ENCODE results near the gene SH3TC1.

The SH3TC1 gene

GRCh38 chr4:8198906-8199593 is at the start of gene SH3TC1:
TSS of gene SH3TC1 (plus strand) at chr4:8199290. CDS start at chr4:8205195, 5,905 bp downstream.
- TF ChIP-seq, protein P1, sequence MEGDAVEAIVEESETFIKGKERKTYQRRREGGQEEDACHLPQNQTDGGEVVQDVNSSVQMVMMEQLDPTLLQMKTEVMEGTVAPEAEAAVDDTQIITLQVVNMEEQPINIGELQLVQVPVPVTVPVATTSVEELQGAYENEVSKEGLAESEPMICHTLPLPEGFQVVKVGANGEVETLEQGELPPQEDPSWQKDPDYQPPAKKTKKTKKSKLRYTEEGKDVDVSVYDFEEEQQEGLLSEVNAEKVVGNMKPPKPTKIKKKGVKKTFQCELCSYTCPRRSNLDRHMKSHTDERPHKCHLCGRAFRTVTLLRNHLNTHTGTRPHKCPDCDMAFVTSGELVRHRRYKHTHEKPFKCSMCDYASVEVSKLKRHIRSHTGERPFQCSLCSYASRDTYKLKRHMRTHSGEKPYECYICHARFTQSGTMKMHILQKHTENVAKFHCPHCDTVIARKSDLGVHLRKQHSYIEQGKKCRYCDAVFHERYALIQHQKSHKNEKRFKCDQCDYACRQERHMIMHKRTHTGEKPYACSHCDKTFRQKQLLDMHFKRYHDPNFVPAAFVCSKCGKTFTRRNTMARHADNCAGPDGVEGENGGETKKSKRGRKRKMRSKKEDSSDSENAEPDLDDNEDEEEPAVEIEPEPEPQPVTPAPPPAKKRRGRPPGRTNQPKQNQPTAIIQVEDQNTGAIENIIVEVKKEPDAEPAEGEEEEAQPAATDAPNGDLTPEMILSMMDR (IDR thresholded peaks at IDR 0.05; ENCODE audit: control insufficient read depth, extremely low read depth, insufficient read depth) = no peak
- DNase-seq (ENCODE audit: low read depth) = peak; percentile 64
- H3K4me3 ChIP-seq (ENCODE audit: low read depth, low read length) = peak within 1 kb of the TSS; percentile 63

- no peak for DNase-seq (ENCODE audit: low read depth)
- TF ChIP-seq, protein P1 (IDR thresholded peaks at IDR 0.05; ENCODE audit: control insufficient read depth, extremely low read depth, insufficient read depth) = no peak
- H3K4me3 ChIP-seq (ENCODE audit: low read depth, low read length) = no peak overlapping the region
These were observed 49.4 kb upstream of the SH3TC1 start for GRCh38 chr4:8149664-8150063.

DNA sequence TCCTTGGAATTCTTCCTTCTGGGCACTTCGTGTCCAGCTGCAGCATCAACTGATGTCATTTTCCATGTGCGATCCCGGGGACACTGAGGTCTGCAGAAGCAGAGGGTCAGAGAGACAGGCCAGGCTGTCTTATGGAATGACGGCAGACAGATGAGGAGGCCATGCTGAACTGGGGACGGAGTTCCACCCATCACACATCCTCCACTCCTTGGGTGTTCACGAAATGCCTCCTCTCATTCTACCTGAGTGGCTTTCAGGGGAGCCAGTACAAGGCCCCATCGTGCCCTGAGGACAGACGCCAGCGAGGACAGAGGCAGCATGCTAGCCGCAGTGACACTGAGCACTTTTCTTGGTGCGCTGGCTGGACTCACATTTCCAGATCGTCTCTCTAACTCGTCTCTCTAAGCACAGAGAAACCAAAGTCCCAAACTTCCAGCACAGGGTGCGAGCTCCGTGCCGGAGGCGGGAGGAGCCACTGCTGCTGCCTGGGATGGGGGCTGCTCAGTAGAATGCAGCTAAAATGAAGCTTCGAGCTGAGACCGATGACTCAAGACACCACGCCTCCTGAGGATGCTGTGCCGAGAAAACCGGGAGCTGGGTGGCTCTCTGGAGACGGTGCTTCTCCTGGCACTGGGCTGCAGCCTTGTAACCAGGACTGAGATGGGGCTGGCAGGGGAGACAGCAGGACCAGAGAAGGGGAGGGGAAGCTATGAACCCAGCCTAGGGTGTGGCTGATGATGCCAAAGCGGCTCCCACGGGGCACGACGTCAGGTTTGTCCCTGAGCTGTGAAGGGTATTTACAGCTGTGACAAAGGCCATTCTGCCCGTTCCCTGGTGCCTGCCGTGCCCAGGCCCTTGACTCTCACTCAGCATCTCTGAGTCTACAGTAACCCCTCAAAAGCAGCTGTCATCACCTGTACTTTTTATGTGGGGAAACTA is 48.7 kb upstream of the SH3TC1 start:
- DNase-seq (ENCODE audit: low read depth) = no peak
- TF ChIP-seq, protein P1 (IDR thresholded peaks at IDR 0.05; ENCODE audit: control insufficient read depth, extremely low read depth, insufficient read depth) = no peak
- no peak overlapping the region for H3K4me3 ChIP-seq (ENCODE audit: low read depth, low read length)

DNA sequence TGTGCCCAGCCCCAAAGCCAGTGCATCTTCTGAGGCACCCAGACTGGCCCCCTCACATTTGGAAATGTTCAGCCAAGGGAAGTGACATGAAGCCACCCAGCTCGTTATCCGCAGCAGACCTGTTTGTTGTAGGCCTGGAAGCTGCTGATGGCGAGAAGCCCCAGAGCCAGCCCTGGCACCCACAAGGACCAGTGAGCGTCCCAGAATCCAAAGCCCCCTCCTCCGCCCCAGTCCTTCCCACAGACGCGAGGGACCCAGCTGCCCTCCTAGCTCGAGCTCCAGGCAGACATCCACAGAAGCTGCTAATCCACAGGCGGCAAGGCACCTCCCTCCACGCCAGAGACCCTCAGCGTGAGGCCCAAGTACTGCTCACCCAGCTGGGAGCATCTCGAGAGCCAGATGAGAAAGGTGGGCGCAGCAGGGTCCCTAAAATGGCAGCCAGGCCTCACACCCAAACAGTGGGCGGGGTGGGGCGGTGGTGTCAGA is 47.9 kb upstream of the SH3TC1 start:
- no peak overlapping the region for H3K4me3 ChIP-seq (ENCODE audit: low read depth, low read length)
- no peak for DNase-seq (ENCODE audit: low read depth)

DNA sequence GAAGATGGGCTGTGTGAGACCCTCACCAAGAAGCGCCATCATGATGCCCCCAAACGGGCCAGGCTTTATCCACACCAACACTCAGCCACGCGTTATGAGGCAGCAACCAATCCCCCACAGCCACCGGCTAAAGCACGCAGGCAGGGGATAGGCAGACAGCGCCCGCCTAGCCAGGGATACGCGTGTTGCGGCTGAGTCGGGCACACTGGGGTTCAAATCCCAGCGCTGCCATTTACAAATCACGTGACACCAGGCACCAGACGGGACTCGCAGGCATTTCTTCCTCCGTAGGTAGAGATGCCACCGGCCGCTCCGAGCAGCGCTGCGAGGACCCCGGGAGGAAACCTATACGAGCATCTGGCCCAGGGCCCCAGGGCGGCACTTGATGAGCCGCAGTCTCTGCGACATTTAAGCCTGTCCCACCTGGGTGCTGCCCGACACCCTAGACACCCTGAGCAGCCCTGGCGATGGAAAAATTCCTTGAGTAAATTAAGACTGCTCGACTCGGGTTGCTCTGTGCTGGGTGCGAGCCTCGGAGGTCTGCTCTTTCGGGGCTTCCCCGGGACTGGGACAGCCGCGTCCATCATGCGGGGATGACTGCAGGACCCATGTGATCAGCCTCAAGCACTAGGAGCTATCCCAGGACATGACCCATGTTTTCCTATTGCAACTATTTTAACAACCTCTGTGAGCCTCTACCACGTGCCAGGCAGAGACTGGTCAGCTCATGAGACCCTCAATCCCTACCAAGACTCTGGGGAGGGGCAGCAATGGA is 46.8 kb upstream of the SH3TC1 start:
- DNase-seq (ENCODE audit: low read depth) = no peak
- TF ChIP-seq, protein P1 (IDR thresholded peaks at IDR 0.05; ENCODE audit: control insufficient read depth, extremely low read depth, insufficient read depth) = no peak
- H3K4me3 ChIP-seq (ENCODE audit: low read depth, low read length) = no peak overlapping the region

More for the DNA sequence above, 47.9 kb upstream of the SH3TC1 start:
- TF ChIP-seq, protein P1 (IDR thresholded peaks at IDR 0.05; ENCODE audit: control insufficient read depth, extremely low read depth, insufficient read depth) = no peak

DNA sequence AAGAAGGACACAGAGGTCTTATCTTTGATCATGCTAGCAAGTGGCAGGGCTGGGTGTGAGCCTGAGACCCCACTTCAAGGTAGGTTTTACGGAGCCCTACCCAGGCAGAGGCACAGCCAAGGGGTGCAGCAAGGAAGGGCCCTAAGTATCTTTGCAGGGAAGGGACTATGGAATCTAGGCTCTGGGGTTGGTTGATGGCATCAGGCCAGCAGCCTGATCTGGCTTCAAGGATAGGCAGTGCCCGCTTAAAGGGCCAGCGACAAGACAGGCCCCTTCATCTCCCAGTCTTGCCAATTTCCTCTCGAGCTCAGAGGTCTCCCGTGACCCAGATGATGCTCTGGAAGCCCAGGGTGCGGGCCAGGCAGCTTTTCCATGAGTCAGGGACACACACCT is 46.2 kb upstream of the SH3TC1 start:
- no peak for DNase-seq (ENCODE audit: low read depth)
- no peak overlapping the region for H3K4me3 ChIP-seq (ENCODE audit: low read depth, low read length)
- TF ChIP-seq, protein P1 (IDR thresholded peaks at IDR 0.05; ENCODE audit: control insufficient read depth, extremely low read depth, insufficient read depth) = no peak

All from LNCaP clone FGC (cell line).